Skin of body (tissue), 2 donors: Measurements from ENCODE around the gene LRRC46. TPM values are rescaled to one million over a fixed set of nuclear protein-coding genes. Genes with fewer than 3 reads are reported as not detected.

ENCODE experiments used
- DNase-seq: peaks from one replicate; lab custom pipeline; 2025; lab: John Stamatoyannopoulos, UW
- total RNA-seq: library from RNA; depleted of rRNA; stranded (reverse); fragments of >200 nt; gene quantifications from one replicate; pipeline ENCODE4 v1.2.3, GENCODE V29; 2014

The LRRC46 gene
- total RNA-seq = 0.10 TPM

- peak; percentile 92 for DNase-seq
Measured at GRCh38 chr17:47831003-47831933, at the start of gene LRRC46, which contains the start of gene MRPL10. LRRC46 (plus strand) TSS chr17:47831670; CDS start chr17:47831990, 320 bp downstream. MRPL10 (minus strand) TSS chr17:47831541; CDS start chr17:47831511, 30 bp downstream.

GRCh38 chr17:47785538-47786123 is 45.8 kb upstream of the LRRC46 start:
- DNase-seq = no peak

- DNase-seq = no peak
Measured at GRCh38 chr17:47789611-47790561, 41.6 kb upstream of the LRRC46 start.

DNA sequence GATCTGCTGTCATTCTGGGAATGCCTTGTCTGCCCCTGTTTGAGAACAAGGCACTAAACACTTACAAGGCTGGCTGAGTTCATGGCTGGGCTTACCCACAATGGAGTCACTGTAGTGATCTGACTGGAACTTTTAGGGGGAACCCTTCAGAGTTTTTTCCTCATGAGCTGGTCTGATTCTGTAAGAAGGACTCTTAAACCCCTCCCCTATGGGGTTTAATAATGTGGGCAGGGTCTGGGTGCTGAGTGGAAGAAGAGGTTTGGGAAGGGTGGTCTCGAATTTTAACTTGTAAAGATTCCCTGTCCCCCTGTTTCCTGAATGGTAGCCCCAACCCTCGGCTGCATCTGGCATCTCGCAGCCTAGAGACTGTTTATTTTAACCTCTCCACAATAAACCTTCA is 40.4 kb upstream of the LRRC46 start:
- DNase-seq = no peak

DNA sequence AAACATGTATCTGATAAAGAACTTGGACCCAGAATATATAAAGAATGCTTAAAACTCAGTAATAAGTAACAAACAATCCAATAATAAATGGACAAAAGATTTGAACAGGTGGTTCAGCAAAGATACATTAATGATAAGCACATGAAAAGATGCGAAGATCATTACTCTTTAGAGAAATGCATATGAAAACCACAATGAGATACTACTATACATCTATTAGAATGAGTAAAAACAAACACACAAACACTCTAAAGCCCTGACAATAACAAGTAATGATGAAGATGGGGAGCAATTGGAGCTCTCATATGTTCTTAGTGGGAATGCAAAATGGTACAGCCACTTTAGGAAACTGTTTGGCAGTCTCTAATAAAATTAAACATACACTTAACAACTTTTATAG is 39.0 kb upstream of the LRRC46 start:
- DNase-seq = no peak

- DNase-seq = no peak
Measured at GRCh38 chr17:47792979-47793378, 38.5 kb upstream of the LRRC46 start.

DNA sequence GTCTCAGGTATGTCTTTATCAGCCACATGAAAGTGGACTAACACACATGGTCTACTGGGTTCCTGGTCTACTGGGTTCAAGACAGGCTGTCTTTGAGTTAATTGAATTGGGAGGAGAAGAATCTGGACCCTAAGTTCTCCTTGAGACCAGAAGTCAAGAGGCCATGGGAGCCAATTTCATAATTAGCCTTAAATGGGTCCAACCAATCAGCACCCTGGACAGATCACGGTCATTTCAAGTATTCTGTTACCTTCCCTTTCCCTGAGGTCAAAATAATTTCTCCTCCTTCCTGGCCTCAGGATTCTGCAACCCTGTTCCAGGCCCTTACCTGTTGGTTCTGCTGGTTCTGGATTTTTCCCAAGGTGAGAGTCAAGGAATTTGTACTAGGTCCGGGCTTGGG is 33.7 kb upstream of the LRRC46 start:
- no peak for DNase-seq

- no peak for DNase-seq
Measured at GRCh38 chr17:47800686-47801085, 30.8 kb upstream of the LRRC46 start.

GRCh38 chr17:47801176-47801765 is 30.2 kb upstream of the LRRC46 start:
- DNase-seq = no peak

GRCh38 chr17:47801906-47802305 is 29.6 kb upstream of the LRRC46 start:
- no peak for DNase-seq

DNA sequence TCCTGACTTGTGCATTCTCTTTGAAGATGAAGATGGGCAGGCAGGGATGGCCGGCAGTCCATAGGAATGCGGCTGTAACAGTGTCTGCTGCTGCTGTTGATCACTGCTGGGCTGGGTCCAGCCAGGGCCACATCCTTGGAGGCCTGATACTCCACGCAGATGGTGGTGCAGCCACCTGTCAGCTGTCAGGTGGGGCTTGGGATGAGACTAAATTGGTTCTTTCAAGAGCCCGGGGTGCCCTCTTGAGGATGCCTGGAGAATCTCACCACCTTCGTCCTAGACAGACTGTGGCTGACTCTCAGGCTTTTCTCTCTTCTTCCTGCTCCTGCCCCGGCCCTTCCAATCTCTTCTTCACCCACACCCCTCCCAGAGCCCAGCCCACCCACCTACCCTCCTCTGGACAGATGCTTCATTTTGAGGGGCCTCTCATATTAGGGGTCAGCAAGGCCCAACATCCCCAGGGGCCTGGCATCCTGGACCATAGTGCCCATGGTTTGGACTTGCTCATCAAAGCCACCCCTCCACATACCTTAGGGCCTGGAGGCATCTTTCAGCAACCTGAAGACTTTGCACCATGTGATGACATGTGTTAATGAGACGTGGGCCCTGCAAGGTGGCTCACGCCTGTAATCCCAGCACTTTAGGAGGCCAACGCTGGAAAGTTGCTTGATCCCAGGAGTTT is 29.0 kb upstream of the LRRC46 start:
- DNase-seq = no peak

- DNase-seq = no peak
Measured at GRCh38 chr17:47803201-47803600, 28.3 kb upstream of the LRRC46 start.

- DNase-seq = no peak
Measured at GRCh38 chr17:47803751-47804150, 27.7 kb upstream of the LRRC46 start.

GRCh38 chr17:47804461-47804860 is 27.0 kb upstream of the LRRC46 start:
- DNase-seq = no peak

- no peak for DNase-seq
Measured at GRCh38 chr17:47806026-47806912, 25.2 kb upstream of the LRRC46 start.

DNA sequence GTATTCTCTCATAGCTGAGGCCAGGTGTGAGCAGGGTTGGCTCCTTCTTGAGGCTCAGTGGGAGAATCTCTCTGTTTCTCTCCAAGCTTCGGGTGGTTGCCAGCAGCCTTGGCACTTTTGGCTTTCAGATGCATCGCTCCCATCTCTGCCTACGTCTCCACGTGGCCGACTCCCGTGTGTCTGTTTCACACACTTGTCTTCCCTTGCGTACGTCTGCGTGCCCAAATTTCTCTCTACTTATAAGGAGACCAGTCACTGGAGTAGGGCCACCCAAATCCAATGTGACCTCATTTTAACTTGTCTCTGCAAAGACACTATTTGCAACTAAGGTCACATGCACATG is 24.6 kb upstream of the LRRC46 start:
- DNase-seq = no peak

DNA sequence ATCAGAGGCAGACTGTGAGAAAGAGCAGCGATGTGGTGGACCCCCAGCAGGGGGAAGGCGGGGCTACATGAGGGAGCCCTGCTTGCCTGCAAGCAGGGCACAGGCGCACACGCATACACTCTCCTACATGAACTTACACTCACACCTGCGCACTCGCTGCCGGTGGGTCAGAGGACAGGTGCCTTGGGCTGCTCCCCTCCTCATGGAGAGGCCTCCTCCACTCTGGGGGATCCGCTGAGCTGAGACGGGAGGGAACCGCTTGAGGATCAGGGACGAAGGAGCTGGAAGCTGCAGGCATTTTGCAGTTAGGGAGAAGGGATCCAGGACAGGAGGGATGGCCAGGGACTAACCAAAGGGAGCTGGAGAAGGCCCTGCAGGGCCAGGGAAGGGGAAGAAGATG is 24.0 kb upstream of the LRRC46 start:
- no peak for DNase-seq

DNA sequence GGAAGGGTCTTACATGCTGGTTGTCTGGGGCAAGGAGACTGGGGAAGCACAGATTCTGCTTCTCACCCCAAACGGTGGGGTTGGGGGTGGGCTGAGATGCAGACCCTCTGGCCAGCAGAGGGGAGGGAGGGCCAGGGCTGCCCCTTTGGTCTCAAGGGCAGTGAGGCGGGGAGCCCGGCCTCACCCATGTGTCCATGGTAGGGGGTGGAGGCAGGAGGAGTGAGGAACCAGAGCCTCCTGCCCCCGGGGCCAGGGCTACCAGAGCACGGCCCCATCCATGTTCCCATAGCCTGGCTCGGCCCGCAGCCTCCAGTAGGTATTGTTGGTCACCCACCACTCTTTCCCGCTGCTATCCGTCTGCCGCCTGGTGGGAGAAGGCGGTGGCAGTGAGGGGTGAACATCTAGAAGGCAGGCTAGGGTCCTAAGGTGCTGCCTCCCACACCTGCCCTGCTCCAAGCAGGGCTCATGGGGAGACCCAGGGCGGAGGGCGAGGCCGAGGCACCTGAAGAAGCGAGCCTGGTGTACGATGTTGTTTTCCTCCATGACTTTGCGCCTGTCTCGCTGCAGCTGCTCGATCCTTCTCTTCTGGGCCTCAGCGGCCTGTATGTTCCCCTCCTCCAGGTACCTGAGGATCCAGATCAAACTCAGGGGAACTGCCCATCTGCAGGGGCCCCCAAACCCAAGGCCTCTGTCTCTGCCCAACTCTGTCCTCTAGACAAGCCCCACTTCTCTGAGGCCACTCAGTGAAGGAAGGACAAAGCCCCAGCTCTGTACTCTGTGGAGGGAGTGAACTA is 23.2 kb upstream of the LRRC46 start:
- DNase-seq = no peak
